ENCODE data around the gene RGPD8. TPM values are rescaled to one million over a fixed set of nuclear protein-coding genes. Genes with fewer than 3 reads are reported as not detected.
A peak's percentile ranks its signal among the peaks of the same experiment; 100 is the strongest.
"Not testable (repeated sequence)": the region's sequence is repeated elsewhere in the genome, so short reads cannot be mapped to it uniquely, and the experiment has no call there.

The RGPD8 gene
- total RNA-seq, 2 experiments from 2014 or later = 12.2 to 13.7 TPM

DNA sequence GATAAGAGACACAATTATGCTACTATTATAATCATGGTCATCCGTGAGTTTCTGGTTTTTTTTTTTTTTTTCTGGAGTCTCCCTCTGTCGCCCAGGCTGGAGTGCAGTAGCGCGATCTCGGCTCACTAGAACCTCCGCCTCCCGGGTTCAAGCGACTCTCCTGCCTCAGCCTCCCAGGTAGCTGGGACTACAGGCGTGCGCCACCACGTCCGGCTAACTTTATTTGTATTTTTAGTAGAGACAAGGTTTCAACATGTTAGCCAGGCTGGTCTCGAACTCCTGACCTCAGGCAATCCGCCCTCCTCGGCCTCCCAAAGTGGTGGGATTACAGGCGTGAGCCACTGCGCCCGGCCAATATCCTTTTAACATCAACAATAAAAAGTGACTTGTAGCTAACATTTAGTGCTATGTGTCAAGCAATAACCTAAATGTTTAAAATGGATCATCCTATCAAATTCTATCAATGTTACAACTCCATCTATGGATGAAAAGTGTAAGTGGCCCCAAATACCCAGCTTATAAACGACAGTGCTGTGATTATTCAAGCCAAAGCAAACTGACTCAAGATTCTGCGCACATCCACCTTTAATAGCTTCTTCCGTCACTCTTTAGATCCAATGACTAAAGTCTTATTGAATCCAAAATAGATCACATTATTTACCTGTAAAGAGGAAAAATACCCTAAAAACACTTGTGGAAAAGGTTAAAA is 1.7 kb downstream of the RGPD8 start:
- DNase-seq; H3K9me3 Mint-ChIP-seq; H3K27me3 Mint-ChIP-seq; ATAC-seq (ENCODE audit: low read depth); H3K27ac Mint-ChIP-seq; H3K36me3 Mint-ChIP-seq: not testable (repeated sequence)
- H3K4me1 Mint-ChIP-seq = peaks cover 12% of the 10 kb centered on the region
- POLR2A ChIA-PET = interaction anchor here (0.7 kb wide), 1 partner anchor 309 kb away, joined by 4 read pairs; no protein-coding TSS in a partner anchor
- peak overlapping the region; percentile 88 for H3K4me3 Mint-ChIP-seq

DNA sequence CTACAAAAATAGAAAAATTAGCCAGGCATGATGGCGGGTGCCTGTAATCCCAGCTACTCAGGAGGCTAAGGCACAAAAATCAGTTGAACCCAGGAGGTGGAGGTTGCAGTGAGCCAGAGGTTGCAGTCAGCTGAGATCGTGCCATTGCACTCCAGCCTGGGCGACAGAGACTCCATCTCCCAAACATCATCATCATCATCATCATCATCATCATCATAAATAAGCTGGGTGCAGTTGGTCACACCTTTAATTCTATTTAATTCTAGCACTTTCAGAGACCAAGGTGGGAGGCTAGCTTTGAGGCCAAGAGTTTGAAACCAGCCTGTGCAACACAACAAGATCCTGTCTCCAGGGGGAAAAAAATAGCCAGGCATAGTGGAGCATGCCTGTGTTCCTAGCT is 8.9 kb downstream of the RGPD8 start:
- ATAC-seq (ENCODE audit: low read depth); H3K36me3 Mint-ChIP-seq; H3K27ac Mint-ChIP-seq; H3K9me3 Mint-ChIP-seq; H3K4me1 Mint-ChIP-seq; H3K4me3 Mint-ChIP-seq; H3K27me3 Mint-ChIP-seq; DNase-seq; POLR2A ChIA-PET: not testable (repeated sequence)

DNA sequence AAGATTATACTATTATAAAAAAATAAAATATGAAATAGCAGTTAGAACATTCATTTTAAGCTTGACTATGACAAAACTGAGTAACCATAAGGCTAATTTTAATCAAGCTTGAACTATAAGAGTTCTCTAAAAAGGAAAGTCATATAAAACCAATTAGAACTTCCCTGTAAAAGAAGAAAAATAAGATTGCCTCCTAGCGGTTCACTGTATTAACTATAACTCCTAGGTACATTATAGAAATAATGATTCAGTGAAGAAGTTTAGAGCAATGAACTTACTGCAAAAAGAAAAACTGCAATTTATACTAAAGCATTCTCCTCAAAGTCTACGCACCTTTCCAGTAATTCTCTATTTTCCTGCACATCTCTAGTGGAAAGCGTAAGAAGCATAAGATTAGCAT is 16.6 kb downstream of the RGPD8 start:
- ATAC-seq (ENCODE audit: low read depth); H3K36me3 Mint-ChIP-seq; DNase-seq; H3K27ac Mint-ChIP-seq; H3K4me1 Mint-ChIP-seq; POLR2A ChIA-PET; H3K4me3 Mint-ChIP-seq; H3K9me3 Mint-ChIP-seq; H3K27me3 Mint-ChIP-seq: not testable (repeated sequence)

GRCh38 chr2:112360055-112360454 is 73.4 kb downstream of the RGPD8 start:
- POLR2A ChIA-PET; H3K36me3 Mint-ChIP-seq; ATAC-seq (ENCODE audit: low read depth): not testable (repeated sequence)

GRCh38 chr2:112354335-112354734 is 79.1 kb downstream of the RGPD8 start:
- POLR2A ChIA-PET; H3K27me3 Mint-ChIP-seq; H3K9me3 Mint-ChIP-seq; DNase-seq; H3K4me1 Mint-ChIP-seq; H3K4me3 Mint-ChIP-seq; ATAC-seq (ENCODE audit: low read depth); H3K27ac Mint-ChIP-seq; H3K36me3 Mint-ChIP-seq: not testable (repeated sequence)

More at GRCh38 chr2:112360055-112360454, 73.4 kb downstream of the RGPD8 start:
- H3K9me3 Mint-ChIP-seq, H3K4me3 Mint-ChIP-seq, DNase-seq, H3K4me1 Mint-ChIP-seq, H3K27me3 Mint-ChIP-seq, H3K27ac Mint-ChIP-seq: not testable (repeated sequence)

GRCh38 chr2:112352809-112353603 is 80.4 kb downstream of the RGPD8 start:
- H3K9me3 Mint-ChIP-seq; H3K4me3 Mint-ChIP-seq; H3K27ac Mint-ChIP-seq; H3K4me1 Mint-ChIP-seq; POLR2A ChIA-PET; H3K27me3 Mint-ChIP-seq; H3K36me3 Mint-ChIP-seq; DNase-seq; ATAC-seq (ENCODE audit: low read depth): not testable (repeated sequence)

DNA sequence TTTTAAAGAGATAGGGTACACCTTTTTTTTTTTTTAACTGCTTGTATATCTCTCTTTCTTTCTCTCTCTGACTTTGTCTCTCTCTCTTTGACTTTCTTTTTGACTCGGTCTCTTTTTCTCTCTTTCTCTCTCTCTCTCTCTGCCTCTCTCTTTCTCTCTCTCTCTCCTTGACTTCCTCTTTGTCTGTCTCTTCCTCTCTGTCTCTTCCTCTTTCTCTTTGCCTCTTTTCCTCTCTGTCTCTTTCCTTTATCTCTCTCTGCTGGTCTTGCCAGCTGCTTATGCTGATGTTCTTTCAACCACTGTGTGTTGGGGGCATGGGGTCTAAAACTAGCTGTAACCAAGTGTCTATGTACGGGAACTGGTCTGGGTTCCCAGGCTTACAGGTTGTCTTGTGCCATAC is 81.2 kb downstream of the RGPD8 start:
- POLR2A ChIA-PET; ATAC-seq (ENCODE audit: low read depth); DNase-seq; H3K36me3 Mint-ChIP-seq; H3K9me3 Mint-ChIP-seq; H3K4me3 Mint-ChIP-seq; H3K4me1 Mint-ChIP-seq; H3K27me3 Mint-ChIP-seq; H3K27ac Mint-ChIP-seq: not testable (repeated sequence)

- no peak overlapping the region for H3K4me3 Mint-ChIP-seq
- ATAC-seq (ENCODE audit: low read depth) = no peak
- POLR2A ChIA-PET = no interaction called here
Measured at GRCh38 chr2:112345030-112346027, 88.1 kb downstream of the RGPD8 start.

GRCh38 chr2:112343827-112344585 is 89.4 kb downstream of the RGPD8 start:
- ATAC-seq (ENCODE audit: low read depth) (no peak), DNase-seq (no peak)
- Mint-ChIP-seq H3K4me1 (peaks cover 4% of the 10 kb centered on the region), H3K4me3 (no peak overlapping the region), H3K9me3 (peaks cover 7% of the 10 kb centered on the region), H3K27ac (no peak overlapping the region), H3K36me3 (peaks cover 2% of the 10 kb centered on the region), H3K27me3 (no peaks in the 10 kb centered on the region)
- POLR2A ChIA-PET = no interaction called here

More at GRCh38 chr2:112345030-112346027, 88.1 kb downstream of the RGPD8 start:
- Mint-ChIP-seq H3K4me1 (peaks cover 4% of the 10 kb centered on the region), H3K27ac (no peak overlapping the region), H3K27me3 (no peaks in the 10 kb centered on the region), H3K9me3 (peaks cover 7% of the 10 kb centered on the region), H3K36me3 (peaks cover 2% of the 10 kb centered on the region)
- no peak for DNase-seq

DNA sequence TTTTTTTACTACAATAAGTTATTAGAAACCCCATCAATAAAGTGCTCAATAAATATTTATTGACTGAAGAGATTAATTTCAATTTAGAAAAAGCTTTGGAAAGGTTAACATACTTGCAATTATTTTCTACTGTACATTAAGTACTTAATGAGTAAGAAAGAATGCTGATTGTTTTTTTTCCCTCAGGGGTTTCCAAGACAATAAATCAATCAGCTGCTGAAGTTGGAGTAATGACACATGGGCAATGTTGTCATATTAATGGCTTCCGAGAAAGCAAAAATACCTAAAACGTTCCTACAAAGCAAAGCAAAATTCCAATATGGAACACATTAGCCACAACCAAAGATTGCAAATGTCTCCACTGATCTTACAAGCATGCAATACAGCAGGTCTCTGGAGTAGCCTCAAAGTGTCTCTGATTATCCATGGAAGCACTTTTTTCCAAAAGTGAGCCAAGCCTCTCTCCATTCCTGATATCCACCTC is 91.3 kb downstream of the RGPD8 start:
- Mint-ChIP-seq H3K36me3 (peaks cover 2% of the 10 kb centered on the region), H3K27me3 (no peaks in the 10 kb centered on the region), H3K4me3 (no peak overlapping the region), H3K9me3 (peaks cover 5% of the 10 kb centered on the region), H3K4me1 (peaks cover 4% of the 10 kb centered on the region), H3K27ac (no peak overlapping the region)
- no peak for ATAC-seq (ENCODE audit: low read depth)
- POLR2A ChIA-PET = no interaction called here
- DNase-seq = no peak

DNA sequence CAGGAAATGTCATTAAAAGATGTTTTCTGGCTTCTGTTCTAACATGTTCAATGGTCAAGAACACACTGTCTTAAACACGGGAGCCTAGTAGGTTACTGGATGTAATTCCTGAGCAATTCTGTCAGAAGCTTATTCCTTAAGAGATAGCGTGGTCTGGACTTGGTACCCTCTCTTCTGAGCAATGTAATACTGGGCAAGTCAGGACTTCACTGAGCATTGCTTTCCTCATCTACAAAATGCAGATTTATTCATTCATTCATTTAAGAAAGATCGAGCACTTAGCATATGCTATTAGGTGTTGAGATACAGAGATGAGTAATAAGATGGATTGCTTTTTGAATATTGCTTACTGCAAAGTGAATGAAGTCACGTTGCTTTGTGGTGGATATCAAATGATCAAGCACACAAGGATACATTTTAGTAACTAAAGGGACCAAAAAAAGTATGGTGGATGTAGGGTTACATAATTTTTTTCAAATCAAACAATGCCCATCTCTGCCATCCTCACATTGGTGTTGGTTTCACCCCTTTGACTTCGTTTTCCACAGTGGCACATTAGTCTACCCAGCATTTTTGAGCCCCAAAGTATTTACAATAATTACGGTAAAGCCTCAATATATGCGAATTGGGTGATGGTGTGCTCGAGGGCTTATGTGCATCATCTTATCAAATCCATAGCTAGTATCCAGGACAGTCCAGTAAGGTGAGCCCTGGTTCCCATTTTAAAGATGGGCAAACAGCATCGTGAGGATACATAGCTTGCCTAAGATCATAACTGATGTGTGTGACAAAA is 92.8 kb downstream of the RGPD8 start:
- POLR2A ChIA-PET = no interaction called here
- Mint-ChIP-seq H3K27me3 (no peaks in the 10 kb centered on the region), H3K4me3 (no peak overlapping the region)

GRCh38 chr2:112339986-112340385 is 93.5 kb downstream of the RGPD8 start:
- ATAC-seq (ENCODE audit: low read depth) (no peak), DNase-seq (no peak)
- H3K27ac Mint-ChIP-seq = no peak overlapping the region
- H3K4me3 Mint-ChIP-seq = no peak overlapping the region
- H3K36me3 Mint-ChIP-seq = no peaks in the 10 kb centered on the region
- peaks cover 4% of the 10 kb centered on the region for H3K4me1 Mint-ChIP-seq
- H3K27me3 Mint-ChIP-seq = no peaks in the 10 kb centered on the region
- POLR2A ChIA-PET = no interaction called here
- H3K9me3 Mint-ChIP-seq = no peaks in the 10 kb centered on the region

More for the DNA sequence above, 92.8 kb downstream of the RGPD8 start:
- peaks cover 4% of the 10 kb centered on the region for H3K4me1 Mint-ChIP-seq
- H3K27ac Mint-ChIP-seq = no peak overlapping the region
- peaks cover 3% of the 10 kb centered on the region for H3K9me3 Mint-ChIP-seq
- ATAC-seq (ENCODE audit: low read depth) (no peak), DNase-seq (no peak)
- no peaks in the 10 kb centered on the region for H3K36me3 Mint-ChIP-seq
